GM21576 (cell line): ENCODE measurements around the gene SCN1B.

Experiments
- ATAC-seq: cut with Tn5 transposase; IDR thresholded peaks from one replicate; pipeline ENCODE4 v1.9.1; 2021; ENCODE audit warnings: mild to moderate bottlenecking, moderate library complexity; ENCODE audit not compliant: unreplicated experiment

Gene SCN1B

DNA sequence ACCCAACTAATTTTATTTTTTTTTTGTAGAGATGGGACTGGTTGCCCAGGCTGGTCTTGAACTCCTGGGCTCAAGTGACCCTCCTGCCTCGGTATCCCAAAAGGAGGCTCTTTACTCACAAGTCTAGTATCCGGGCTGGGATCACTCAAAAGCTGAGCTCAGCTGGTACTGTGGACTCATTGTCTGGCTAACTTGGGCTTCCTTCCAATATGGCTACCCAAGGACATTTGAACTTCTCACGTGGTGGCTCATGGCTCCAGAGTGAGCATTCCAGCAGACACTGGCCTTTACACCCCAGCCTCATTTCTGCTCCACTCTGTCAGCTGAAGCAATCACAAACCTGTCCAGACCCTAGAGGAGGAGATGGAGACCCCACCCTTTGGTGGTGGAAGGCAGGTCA is 40.2 kb downstream of the SCN1B start:
- ATAC-seq = no peak

DNA sequence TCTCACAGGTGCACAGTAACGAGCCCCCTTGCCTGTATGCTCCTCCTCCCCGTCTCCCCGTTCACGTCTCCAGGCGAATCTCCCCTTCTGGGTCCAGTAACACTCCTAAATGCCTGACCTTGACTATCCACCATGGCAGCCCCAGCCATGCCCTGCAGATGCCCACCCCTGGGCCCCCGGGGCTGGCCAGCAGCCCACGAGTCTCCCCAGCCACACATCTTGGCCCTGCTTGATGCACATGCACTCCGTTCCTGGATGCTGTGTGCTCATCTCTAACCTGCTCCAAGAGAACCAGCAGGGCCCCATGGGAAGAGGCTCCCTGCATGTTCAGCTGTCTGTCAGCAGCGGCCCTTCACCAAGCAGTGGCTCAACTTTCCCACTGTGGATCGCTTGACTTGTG is 43.2 kb downstream of the SCN1B start:
- no peak for ATAC-seq

DNA sequence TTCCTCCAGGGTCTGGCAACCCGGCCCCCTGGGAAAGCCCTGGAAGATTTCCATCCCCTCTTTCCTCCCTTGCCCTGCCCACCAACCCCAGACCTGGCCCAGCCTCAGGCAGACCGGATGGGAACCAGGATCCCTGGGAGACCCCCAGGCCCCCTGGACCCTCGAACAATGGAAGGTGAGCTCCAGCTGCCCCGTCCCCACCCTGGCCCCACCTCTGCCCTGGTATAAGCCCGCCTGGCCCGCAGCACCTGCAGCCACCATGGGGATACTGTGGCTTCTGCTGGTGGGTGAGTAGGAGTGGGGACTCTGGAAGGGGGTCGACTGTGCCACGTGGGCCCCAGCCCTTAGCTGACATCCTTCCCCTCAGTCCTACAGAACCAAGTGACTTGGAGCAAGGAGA is 43.7 kb downstream of the SCN1B start:
- no peak for ATAC-seq

DNA sequence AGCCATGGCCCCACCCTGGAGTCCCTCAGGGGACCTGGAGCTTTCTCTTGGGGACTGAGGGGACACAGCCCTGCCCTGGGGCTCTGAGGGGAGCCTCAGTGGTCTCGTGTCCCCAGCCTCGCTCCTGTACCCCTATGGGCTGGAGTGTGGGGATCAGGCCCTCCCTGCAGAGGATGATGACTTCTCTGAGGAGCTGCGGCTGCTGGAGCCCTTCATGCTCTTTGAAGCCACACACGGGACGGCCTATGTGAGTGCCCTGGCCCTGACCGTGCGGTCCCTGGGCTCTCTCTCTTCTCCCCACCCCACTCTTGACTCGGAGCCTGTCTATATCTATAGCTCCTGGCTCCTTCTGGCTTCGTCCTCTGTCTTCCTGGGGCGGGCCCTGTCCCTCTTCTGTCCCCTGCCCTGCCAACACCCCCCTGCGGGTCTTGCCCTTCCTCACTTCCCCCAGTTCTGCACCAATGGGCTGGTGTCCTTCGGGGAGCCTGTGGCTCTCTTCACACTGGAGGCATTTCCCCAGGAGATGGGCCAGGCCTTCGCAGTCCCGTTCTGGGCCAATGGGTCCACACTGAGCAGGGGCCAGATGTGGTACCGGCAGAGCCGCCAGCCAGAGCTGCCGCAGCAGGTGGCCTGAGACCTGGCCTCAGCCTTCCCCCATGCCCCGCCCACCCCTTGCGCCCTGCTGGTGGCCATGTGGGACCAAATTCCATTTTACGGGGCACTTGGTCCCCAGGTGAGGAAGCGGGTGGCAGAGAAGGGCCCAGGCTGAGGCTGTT is 44.3 kb downstream of the SCN1B start:
- ATAC-seq = no peak

DNA sequence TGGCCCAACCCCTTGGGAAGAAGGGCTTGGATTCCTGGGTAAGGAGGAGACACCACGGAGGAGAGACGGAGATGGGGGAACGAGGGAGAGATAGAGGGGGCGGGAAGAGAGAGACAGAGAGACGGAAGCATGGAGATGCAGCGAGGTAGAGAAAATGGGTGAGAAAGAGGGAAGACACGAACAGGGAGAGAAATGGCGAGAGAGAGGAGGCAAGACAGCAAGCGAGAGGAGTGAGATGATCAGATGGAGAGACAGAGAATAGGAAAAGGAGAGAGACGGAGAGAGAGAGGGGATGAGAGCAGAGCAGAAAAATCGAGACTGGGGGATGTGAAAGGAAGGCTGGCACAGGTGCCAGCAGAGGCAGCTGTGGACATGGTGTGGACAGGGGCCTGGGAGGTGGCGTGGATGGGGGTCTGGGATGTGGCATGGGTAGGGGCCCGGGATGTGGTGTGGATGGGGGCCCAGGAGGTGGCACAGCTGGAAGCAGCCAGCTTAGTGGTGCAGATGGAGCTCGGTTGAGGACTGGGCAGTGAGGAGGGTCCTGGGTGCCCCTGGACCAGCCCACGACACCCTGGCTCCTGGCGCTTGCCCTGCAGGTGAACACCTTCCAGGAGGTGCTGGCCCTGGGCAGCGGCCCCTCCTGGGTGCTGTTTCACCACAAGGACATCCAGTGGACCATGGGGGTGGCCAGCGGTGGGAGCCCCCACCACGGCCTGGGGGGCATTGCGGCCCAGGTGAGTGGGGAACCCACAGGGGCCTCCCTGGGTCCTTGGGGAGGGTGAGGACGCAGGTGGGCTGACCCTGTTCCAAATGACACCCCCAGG is 45.1 kb downstream of the SCN1B start:
- no peak for ATAC-seq

DNA sequence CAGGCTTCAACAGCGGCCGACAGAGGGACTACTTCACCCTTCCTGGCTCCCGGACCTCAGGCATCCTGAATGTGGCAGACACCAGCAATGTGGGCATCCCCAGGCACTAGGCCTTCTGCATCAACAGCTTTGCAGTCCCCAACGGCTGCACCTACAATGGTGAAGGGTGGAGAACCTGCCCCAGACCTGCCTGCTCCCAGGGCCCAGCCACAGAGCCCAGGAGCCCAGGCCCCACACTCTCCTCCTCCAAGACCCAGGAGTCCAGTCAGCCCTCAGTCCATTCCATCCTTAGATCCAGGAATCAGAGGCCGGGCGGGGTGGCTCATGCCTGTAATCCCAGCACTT is 45.7 kb downstream of the SCN1B start:
- no peak for ATAC-seq

DNA sequence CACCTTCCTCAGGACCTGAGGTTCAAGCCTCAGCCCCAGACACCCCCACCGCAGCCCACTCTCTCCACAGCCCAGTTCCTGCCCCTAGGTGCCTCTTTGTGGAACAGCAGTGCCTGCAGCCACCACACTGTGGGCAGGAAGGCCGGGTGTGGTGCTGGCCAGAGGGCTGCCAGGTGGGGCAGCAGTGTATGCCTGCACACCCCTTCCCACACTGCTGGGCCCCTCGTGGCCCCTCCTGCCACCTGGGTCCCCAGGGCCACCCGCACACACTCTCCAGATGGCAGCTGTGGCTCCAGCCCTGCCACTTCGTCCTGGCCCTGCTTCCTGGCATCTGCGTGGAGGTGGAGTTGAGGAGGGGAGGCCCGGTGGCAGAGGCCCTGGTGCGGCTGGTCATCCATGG is 46.4 kb downstream of the SCN1B start:
- ATAC-seq = no peak

DNA sequence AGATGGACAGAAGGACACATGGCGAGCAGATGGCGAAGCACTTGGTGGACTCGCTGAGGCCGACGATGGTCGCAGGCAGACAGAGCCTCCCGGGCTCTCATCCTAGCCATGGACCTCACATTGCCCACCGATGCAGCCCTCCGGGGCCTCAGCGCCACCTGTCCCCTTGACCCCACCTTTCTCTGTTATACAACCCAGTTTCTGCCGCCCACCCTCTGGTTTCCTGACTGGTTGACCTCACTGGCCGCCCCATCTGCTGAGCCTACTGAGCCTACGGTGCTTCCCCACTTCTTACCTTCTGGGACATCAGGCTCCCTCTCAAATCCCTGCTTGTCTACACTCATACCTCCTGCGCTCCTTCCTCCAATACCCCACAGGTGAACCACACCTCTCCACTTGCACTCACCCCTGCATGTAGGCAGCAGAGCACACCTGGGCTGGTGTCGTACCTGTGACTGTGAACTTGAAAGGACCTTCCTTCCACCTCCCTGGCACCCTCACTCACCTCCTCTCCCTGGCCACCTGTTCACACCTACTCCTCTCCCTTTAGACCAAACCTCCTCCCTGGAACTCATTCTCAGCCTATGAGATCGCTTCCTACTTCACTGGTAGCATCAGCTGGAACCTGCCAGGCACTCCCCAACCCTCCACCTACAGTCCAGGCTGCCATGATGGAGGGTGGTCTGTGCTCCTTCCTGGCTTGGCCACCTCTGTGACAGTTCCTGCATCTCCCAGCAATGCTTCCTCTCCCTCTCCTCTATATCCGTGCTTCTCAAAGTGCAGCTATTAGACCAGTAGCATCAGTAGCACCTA is 47.3 kb downstream of the SCN1B start:
- no peak for ATAC-seq

DNA sequence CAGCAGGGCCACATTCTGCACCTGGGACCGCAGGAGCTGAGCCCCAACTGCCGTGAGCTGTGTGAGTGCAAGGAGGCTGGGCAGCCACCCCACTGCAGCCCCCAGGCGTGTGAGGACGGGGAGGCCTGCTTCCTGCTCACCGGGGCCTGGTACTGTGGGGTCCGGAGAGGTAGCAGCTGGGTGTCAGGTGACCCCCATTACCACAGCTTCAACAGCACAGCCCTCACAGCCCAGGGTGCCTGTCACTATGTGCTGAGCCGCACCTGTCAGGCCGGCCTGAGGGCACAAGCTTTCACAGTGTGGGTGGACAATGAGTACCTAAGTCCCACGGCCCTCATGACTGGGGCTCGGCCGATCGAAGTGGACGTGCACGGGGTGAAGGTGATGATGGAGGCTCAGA is 49.6 kb downstream of the SCN1B start:
- no peak for ATAC-seq

DNA sequence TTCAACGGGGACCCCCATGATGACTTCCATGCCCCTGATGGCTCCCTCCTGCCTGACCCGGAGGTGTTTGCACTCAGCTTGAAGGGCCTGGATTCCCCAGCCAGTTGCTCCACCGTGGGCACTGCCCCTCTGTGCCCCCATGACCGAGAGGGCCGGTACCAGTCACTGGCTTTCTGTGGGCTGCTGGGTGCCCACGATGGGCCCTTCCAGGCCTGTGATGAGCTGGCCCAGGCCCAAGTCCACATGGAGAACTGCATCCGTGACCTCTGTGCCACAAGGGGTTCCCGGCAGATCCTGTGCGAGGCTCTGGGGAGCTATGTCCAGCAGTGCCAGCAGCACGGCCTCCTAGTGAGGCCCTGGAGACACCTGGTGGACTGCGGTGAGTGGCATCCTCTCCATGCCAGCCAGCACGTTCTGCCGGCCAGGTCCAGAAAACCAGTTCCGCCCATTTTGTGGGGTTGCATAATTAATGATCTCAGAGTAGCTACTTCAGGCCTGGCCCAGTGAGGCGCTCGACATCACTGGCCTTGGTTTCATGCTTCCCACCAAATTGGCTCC is 50.4 kb downstream of the SCN1B start:
- no peak for ATAC-seq

DNA sequence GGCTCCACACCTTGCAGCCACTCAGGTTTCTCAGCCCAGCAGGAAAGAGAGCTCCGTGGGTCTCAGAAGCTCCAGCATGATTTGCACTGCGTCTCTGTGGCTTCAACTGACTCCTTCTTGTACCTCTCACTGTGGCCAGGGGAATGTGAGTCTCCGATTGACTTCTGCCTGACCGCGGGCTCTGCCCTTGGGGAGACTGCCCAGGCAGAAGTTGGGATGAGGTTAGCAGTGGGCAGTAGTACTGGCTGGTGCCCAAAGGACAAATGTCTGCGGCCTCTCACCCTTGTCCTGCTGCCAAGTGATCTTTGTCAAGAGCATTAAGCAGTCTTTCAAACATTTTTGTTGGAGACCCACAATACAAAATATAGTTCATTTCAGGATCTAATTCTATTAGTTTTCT is 50.9 kb downstream of the SCN1B start:
- ATAC-seq = no peak

DNA sequence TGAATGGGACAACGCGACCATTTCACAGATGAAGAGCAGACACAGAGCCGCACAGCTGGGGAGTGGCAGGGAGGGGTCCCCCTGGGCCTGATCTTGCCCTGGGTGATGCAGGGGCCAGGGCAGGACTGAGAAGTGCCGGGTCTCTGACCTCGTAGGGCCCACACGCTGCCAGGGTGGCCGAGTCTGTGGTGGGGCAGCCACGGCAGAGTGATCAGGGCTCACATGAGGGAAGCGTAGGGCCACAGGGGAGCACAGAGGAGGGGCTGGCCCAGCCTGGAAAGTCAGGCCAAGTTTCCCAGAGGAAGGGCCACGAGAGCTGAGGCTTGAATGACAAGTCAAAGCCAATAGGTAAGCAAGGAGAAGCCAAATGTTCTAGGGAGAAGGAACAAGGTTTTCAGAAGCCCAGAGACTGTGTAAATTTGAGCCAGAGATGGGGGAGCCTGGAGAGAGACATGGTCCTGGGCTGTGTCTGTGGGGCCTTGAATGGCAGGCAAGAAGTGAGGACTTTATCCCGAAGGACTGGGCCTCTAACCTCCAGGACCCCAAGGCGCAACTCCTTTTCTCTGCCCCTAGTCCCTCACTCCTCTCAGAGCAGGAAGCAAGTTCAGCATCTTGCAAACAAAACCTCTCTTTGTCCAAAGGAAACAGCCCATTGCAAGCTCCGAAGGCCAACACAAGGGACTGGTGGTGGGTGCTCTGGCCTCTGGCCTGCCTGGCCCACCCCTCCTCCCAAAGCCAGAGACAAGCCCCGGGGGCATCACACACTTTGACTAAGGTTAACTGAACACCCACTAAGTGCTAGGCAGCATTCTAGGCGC is 53.6 kb downstream of the SCN1B start:
- ATAC-seq = no peak

DNA sequence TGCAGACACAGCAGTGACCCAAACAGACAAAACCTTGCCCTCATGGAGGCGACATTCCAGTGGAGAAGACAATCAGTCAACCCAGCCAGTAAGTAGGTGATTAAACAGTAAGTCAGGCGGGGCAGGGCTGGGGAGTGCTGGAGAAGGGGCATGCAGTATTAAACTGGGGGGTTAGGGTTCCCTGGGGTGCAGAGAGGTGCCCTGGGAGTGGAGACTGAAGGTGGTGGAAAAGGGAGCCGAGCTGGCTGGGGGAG is 54.2 kb downstream of the SCN1B start:
- ATAC-seq = no peak

DNA sequence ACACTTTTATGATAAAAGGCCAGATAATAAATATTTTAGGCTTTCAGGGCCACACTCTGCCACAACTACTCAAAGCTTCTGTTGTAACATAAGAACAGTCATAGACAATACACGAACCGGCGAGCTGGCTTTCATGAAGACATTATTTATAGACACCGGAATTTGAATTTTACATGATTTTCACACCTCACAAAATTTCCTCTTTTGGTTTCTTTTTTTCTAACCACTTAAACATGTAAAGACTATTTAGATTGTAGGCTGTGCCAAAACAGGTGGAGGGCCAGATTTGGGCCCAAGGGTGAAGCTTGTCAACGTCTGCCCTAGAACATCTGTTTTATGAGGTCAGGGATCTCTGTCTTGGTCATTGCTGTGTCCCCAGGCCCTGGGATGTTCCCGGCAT is 55.7 kb downstream of the SCN1B start:
- ATAC-seq = no peak

DNA sequence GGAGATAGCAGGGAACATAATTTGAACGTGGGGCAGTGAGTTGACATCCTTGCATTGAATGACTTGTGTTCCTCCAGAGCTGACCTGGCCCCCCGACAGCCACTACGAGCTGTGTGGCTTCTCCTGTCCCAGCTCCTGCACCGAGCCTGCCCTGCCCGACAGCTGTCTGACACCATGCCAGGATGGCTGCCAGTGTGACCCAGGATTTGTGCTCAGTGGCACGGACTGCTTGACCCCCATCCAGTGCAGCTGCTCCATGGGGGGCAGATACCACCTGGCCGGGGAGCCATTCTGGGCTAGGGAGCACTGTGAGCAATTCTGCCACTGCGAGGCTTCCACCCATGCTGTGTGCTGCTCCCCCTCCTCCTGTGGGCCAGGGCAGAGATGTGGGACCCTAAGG is 56.2 kb downstream of the SCN1B start:
- no peak for ATAC-seq

DNA sequence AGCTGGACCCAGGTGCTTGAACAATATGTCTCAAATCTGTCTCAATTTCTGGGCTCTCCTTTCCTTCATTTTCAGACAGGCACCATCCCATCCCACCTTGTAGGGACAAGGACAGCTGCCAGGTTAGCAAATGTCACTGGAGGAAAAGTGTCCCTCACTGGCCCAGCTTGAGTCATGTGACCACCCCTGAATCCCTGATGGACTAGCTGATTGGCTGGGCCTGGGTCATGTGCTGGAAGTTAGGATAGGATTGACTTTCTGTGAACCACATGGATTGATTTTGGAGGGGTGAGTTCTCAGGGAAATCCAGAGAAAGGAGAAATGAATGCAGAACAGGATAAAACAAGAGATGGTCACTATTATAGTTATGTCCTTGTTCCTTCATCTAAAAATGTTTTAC is 57.1 kb downstream of the SCN1B start:
- ATAC-seq = no peak

DNA sequence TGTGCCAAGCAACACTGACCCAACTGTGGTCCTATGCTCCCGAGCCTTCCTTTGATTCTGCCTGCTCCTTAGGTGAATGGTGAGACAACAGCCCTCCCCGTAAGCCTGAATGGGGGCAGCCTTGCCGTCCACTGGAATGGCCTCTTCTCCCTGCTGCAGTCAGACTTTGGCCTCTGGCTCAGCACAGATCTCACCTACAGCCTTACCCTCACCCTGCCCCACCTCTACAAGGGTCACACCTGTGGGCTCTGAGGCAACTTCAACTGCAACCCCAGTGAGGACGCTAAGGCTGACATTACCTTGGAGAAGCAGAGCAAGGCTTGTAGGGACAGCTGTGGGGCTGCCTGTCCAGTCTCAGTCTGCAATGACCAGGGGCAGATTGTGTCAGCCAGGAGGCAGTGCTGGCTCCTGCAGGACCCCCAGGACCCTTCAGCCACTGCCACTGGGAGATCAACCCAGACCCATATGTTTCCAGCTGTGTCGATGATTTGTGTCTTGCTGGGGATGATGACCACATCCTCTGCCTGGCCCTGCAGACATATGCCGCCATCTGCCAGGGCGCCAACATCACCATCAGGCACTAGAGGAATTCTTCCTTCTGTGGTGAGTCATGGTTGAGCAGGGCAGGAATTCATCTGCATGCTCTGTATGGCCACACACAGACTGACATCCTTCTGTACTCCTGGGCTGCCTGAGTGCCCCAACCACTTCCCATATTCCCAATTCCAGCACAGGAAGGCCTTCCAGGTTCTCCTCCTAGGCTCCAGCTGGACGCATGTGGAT is 58.1 kb downstream of the SCN1B start:
- ATAC-seq = no peak

DNA sequence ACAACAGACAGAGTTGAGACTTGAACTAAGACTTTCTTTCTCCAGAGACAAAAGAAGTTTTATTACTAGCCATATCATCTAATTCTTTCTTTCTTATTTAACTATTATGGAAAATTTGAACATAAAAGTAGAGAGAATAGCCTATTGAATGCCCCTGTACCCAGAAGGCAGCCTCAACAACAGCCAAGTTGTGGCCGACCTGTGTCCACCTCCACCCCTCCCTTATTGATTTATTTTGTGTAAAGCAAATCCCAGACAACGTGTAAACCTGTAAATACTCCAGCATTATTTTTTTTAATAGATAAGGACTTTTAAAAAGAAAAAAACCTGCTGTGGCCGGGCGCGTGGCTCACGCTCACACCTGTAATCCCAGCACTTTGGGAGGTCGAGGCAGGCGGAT is 59.3 kb downstream of the SCN1B start:
- ATAC-seq = no peak
